Mesenchymal stem cell (in vitro differentiated cells and primary cell): Measurements from ENCODE around the gene ADAM8.
"Not testable (repeated sequence)": the region's sequence is repeated elsewhere in the genome, so short reads cannot be mapped to it uniquely, and the experiment has no call there.

Experiments
- DNase-seq: peaks from one replicate; pipeline ENCODE4 v3.0.0-alpha.2; 2013
- H2AFZ ChIP-seq: one replicate; pipeline ENCODE4 v1.6.1; 2013; ENCODE audit warnings: low read depth, mild to moderate bottlenecking, control low read depth, inconsistent platforms, low read length, moderate library complexity
- H2AK5ac ChIP-seq: 2 replicates; pipeline ENCODE4 v1.6.1; 2013; ENCODE audit warnings: low read length, moderate library complexity, mild to moderate bottlenecking, inconsistent platforms; ENCODE audit not compliant: severe bottlenecking
- H2BK120ac ChIP-seq: one replicate; pipeline ENCODE4 v1.6.1; 2013; ENCODE audit warnings: low read depth, mild to moderate bottlenecking, inconsistent platforms, low read length, moderate library complexity
- H2BK12ac ChIP-seq, 2 experiments: one replicate each; pipeline ENCODE4 v1.6.1; 2013; ENCODE audit warnings: inconsistent platforms in 2 of 2, low read length in 2 of 2, mild to moderate bottlenecking in 2 of 2, moderate library complexity in 2 of 2, control low read depth in 1 of 2
- H2BK15ac ChIP-seq: one replicate; pipeline ENCODE4 v1.6.1; 2013; ENCODE audit warnings: mild to moderate bottlenecking, low read depth, inconsistent platforms; ENCODE audit not compliant: poor library complexity, severe bottlenecking
- H2BK5ac ChIP-seq: 2 replicates; pipeline ENCODE4 v1.6.1; 2013; ENCODE audit warnings: low read depth, mild to moderate bottlenecking, low read length, control low read depth, inconsistent platforms; ENCODE audit not compliant: poor library complexity, severe bottlenecking
- H3K14ac ChIP-seq, 2 experiments: one replicate each; pipeline ENCODE4 v1.6.1; 2013; ENCODE audit warnings: inconsistent platforms in 2 of 2, low read length in 2 of 2, control low read depth in 1 of 2, mild to moderate bottlenecking in 1 of 2, moderate library complexity in 1 of 2
- H3K18ac ChIP-seq, 2 experiments: one replicate each; pipeline ENCODE4 v1.6.1; 2013; ENCODE audit warnings: inconsistent platforms in 2 of 2, low read length in 2 of 2, control low read depth in 1 of 2, low read depth in 1 of 2, mild to moderate bottlenecking in 1 of 2
- H3K23ac ChIP-seq, 2 experiments: one replicate each; pipeline ENCODE4 v1.6.1; 2013; ENCODE audit warnings: inconsistent platforms in 2 of 2, low read length in 2 of 2, mild to moderate bottlenecking in 2 of 2, moderate library complexity in 2 of 2, control low read depth in 1 of 2
- H3K27ac ChIP-seq: 2 replicates; pipeline ENCODE4 v1.5.1; 2013; ENCODE audit warnings: mild to moderate bottlenecking, moderate library complexity, low read length, control low read depth, inconsistent platforms; ENCODE audit not compliant: poor library complexity, severe bottlenecking
- H3K27me3 ChIP-seq, 2 experiments: 2 replicates each; pipeline versions ENCODE4 v1.6.1 to v1.7.0; 2013; ENCODE audit warnings: low read length in 2 of 2, mild to moderate bottlenecking in 2 of 2, moderate library complexity in 2 of 2, control low read depth in 1 of 2, inconsistent platforms in 1 of 2; ENCODE audit not compliant: control insufficient read depth in 1 of 2, insufficient read depth in 1 of 2
- H3K36me3 ChIP-seq, 2 experiments: 2 replicates each; pipeline versions ENCODE4 v1.6.1 to v1.7.0; 2013; ENCODE audit warnings: low read length in 2 of 2, control low read depth in 1 of 2, inconsistent platforms in 1 of 2, low read depth in 1 of 2, mild to moderate bottlenecking in 1 of 2; ENCODE audit not compliant: insufficient read depth in 2 of 2, control insufficient read depth in 1 of 2
- H3K4ac ChIP-seq, 2 experiments: one replicate each; pipeline ENCODE4 v1.6.1; 2013; ENCODE audit warnings: inconsistent platforms in 2 of 2, low read length in 2 of 2, mild to moderate bottlenecking in 2 of 2, moderate library complexity in 2 of 2, control low read depth in 1 of 2, low read depth in 1 of 2
- H3K4me1 ChIP-seq: 2 replicates; pipeline ENCODE4 v1.6.1; 2013; ENCODE audit warnings: low read depth, low read length, control low read depth; ENCODE audit not compliant: control insufficient read depth, insufficient read depth
- H3K4me2 ChIP-seq: 2 replicates; pipeline ENCODE4 v1.6.1; 2013; ENCODE audit warnings: low read length, mild to moderate bottlenecking, inconsistent platforms; ENCODE audit not compliant: poor library complexity, severe bottlenecking
- H3K4me3 ChIP-seq, 2 experiments: 2 replicates each; pipeline versions ENCODE4 v1.5.1 to v1.7.0; 2013; ENCODE audit warnings: low read length in 2 of 2, mild to moderate bottlenecking in 2 of 2, control low read depth in 1 of 2, low read depth in 1 of 2; ENCODE audit not compliant: insufficient read depth in 1 of 2
- H3K79me1 ChIP-seq: replicated peaks from 2 replicates; pipeline ENCODE4 v1.6.1; 2013; ENCODE audit warnings: mild to moderate bottlenecking, control low read depth, low read length, inconsistent platforms; ENCODE audit not compliant: poor library complexity, severe bottlenecking
- H3K9ac ChIP-seq: 2 replicates; pipeline ENCODE4 v1.7.0; 2013; ENCODE audit warnings: mild to moderate bottlenecking, low read length, moderate library complexity
- H3K9me3 ChIP-seq: 2 replicates; pipeline ENCODE4 v1.7.0; 2013; ENCODE audit warnings: mild to moderate bottlenecking, low read length; ENCODE audit not compliant: control insufficient read depth
- H4K8ac ChIP-seq: one replicate; pipeline ENCODE4 v1.6.1; 2013; ENCODE audit warnings: inconsistent platforms, mild to moderate bottlenecking, low read length, moderate library complexity
- H4K91ac ChIP-seq: one replicate; pipeline ENCODE4 v1.6.1; 2013; ENCODE audit warnings: mild to moderate bottlenecking, low read length, inconsistent platforms
- WGBS: methylation state at CpG from one replicate; pipeline ENCODE4 v1.1.7; 2013; ENCODE audit warnings: mixed read lengths; 5-methylcytosine and 5-hydroxymethylcytosine counted together

Gene ADAM8

DNA sequence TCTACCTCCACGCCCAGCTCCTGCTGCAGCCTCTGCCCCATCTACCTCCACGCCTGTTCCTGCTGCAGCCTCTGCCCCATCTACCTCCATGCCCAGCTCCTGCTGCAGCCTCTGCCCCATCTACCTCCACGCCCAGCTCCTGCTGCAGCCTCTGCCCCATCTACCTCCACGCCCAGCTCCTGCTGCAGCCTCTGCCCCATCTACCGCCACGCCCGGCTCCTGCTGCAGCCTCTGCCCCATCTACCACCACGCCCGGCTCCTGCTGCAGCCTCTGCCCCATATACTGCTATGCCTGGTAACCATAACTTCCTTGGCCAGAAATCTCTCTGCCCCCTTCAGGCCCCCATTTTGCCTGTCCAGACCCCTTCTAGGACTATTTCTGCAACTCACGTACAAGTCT is 11.6 kb downstream of the ADAM8 start:
- not testable (repeated sequence) for H3K79me1 ChIP-seq, H3K18ac ChIP-seq, H2BK12ac ChIP-seq, H3K27me3 ChIP-seq, H3K4me3 ChIP-seq, H3K9ac ChIP-seq, H3K27ac ChIP-seq, H2AK5ac ChIP-seq, H4K8ac ChIP-seq, DNase-seq, H4K91ac ChIP-seq, H2BK120ac ChIP-seq, H3K23ac ChIP-seq, H3K14ac ChIP-seq, H3K4ac ChIP-seq, H3K9me3 ChIP-seq, H2AFZ ChIP-seq, H2BK5ac ChIP-seq, H3K4me2 ChIP-seq, H2BK15ac ChIP-seq
- H3K36me3 ChIP-seq, result peaks cover 0 to 43% of the 10 kb centered on the region in 2 experiments
- 80% methylated on average over 10 of the region's 10 CpGs for WGBS
- peaks cover 22% of the 10 kb centered on the region for H3K4me1 ChIP-seq

GRCh38 chr10:133264461-133264860 is 12.2 kb downstream of the ADAM8 start:
- Histone ChIP-seq H2BK12ac (no peak overlapping the region), H3K27me3 (no peaks in the 10 kb centered on the region), H4K8ac (no peak overlapping the region), H3K14ac (no peak overlapping the region), H2BK5ac (no peak overlapping the region), H3K4me2 (no peak overlapping the region), H3K18ac (no peak overlapping the region), H2AK5ac (no peak overlapping the region), H3K27ac (no peak overlapping the region), H2BK120ac (no peak overlapping the region), H3K9me3 (no peaks in the 10 kb centered on the region), H3K23ac (no peak overlapping the region), H3K79me1 (no peaks in the 10 kb centered on the region), H3K36me3 (peaks cover 0 to 37% of the 10 kb centered on the region in 2 experiments), H3K4ac (no peak overlapping the region), H3K4me3 (no peak overlapping the region), H3K9ac (no peak overlapping the region), H4K91ac (no peak overlapping the region), H2AFZ (no peak overlapping the region), H2BK15ac (no peak overlapping the region), H3K4me1 (peaks cover 28% of the 10 kb centered on the region)
- WGBS, result 85% methylated on average over 9 of the region's 9 CpGs
- DNase-seq, result no peak

- Histone ChIP-seq H3K4me3 (no peak overlapping the region), H3K23ac (no peak overlapping the region), H3K14ac (no peak overlapping the region), H2BK15ac (peak overlapping the region; percentile 54), H2AFZ (no peak overlapping the region), H2BK12ac (no peak overlapping the region), H3K27ac (no peak overlapping the region), H4K8ac (no peak overlapping the region), H3K27me3 (no peaks in the 10 kb centered on the region), H2AK5ac (no peak overlapping the region), H3K4ac (no peak overlapping the region), H3K4me1 (peaks cover 35% of the 10 kb centered on the region), H4K91ac (peak overlapping the region; percentile 82), H2BK5ac (no peak overlapping the region), H3K4me2 (no peak overlapping the region), H3K9ac (no peak overlapping the region), H3K79me1 (no peaks in the 10 kb centered on the region), H2BK120ac (no peak overlapping the region), H3K9me3 (no peaks in the 10 kb centered on the region), H3K18ac (no peak overlapping the region), H3K36me3 (peaks cover 0 to 29% of the 10 kb centered on the region in 2 experiments)
- DNase-seq, result no peak
- 85% methylated on average over 9 of the region's 10 CpGs for WGBS
Observed at GRCh38 chr10:133263674-133264073, 13.0 kb downstream of the ADAM8 start.

DNA sequence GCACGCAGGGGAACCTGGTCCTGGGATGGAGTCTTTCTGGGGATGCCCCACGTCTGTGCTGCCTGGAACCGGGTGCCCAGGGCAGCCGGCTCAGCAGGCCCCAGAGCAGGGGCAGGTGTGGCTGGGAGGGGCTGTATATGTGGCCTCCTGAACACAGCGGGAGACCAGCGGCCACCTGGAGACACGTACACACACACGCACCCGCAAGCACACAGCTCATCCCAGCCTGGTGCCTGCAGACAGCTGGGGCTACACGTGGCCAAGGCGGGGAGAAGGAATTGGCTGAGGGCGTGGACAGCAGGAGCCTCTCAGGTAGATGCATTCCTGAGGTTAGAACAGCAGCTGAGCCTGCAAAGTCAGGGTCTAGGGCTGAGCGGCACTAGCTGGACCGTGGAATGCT is 14.0 kb downstream of the ADAM8 start:
- DNase-seq, result no peak
- Histone ChIP-seq H2AFZ (no peak overlapping the region), H4K91ac (no peak overlapping the region), H2BK12ac (no peak overlapping the region), H2AK5ac (no peak overlapping the region), H4K8ac (no peak overlapping the region), H3K4me3 (no peak overlapping the region), H3K27ac (no peak overlapping the region), H3K79me1 (no peaks in the 10 kb centered on the region), H2BK5ac (no peak overlapping the region), H3K18ac (no peak overlapping the region), H2BK15ac (no peak overlapping the region), H3K36me3 (peaks cover 0 to 20% of the 10 kb centered on the region in 2 experiments), H3K23ac (no peak overlapping the region), H3K4me1 (peaks cover 42% of the 10 kb centered on the region), H3K4ac (no peak overlapping the region), H3K4me2 (no peak overlapping the region), H3K14ac (peak overlapping the region in 1 of 2 experiments; percentile 6), H3K9ac (peak overlapping the region; percentile 55), H3K27me3 (no peaks in the 10 kb centered on the region), H2BK120ac (no peak overlapping the region), H3K9me3 (no peaks in the 10 kb centered on the region)
- WGBS, result 88% methylated on average over 14 of the region's 14 CpGs
